Activated naive CD4-positive, alpha-beta T cell treated with anti-CD3 and anti-CD28 coated beads, Interleukin-2, amount 50 U/mL, for 24 hours (primary cell): ENCODE data around the gene AIF1L.
"Not testable (repeated sequence)": the region's sequence is repeated elsewhere in the genome, so short reads cannot be mapped to it uniquely, and the experiment has no call there.

ENCODE experiments used
- H3K27ac Mint-ChIP-seq: one replicate; pipeline ENCODE4 v1.8.0; 2021; ENCODE audit warnings: mild to moderate bottlenecking, mixed read lengths
- H3K27me3 Mint-ChIP-seq: one replicate; pipeline ENCODE4 v1.8.0; 2021; ENCODE audit warnings: mixed read lengths
- H3K36me3 Mint-ChIP-seq: one replicate; pipeline ENCODE4 v1.8.0; 2021; ENCODE audit warnings: mixed read lengths
- H3K4me1 Mint-ChIP-seq: one replicate; pipeline ENCODE4 v1.8.0; 2021; ENCODE audit warnings: mixed read lengths
- H3K4me3 Mint-ChIP-seq: one replicate; pipeline ENCODE4 v1.8.0; 2021; ENCODE audit warnings: mild to moderate bottlenecking, mixed read lengths
- H3K9me3 Mint-ChIP-seq: one replicate; pipeline ENCODE4 v1.8.0; 2021; ENCODE audit warnings: mixed read lengths

The AIF1L gene

GRCh38 chr9:131149688-131150053, 53.3 kb downstream of the AIF1L start:
- H3K27ac Mint-ChIP-seq: peak overlapping the region; percentile 61
- H3K9me3 Mint-ChIP-seq: no peaks in the 10 kb centered on the region
- H3K4me3 Mint-ChIP-seq: no peak overlapping the region
- peaks cover 28% of the 10 kb centered on the region for H3K4me1 Mint-ChIP-seq
- peaks cover 23% of the 10 kb centered on the region for H3K36me3 Mint-ChIP-seq
- no peaks in the 10 kb centered on the region for H3K27me3 Mint-ChIP-seq

- H3K4me3 Mint-ChIP-seq: no peak overlapping the region
- peaks cover 37% of the 10 kb centered on the region for H3K4me1 Mint-ChIP-seq
- H3K9me3 Mint-ChIP-seq: no peaks in the 10 kb centered on the region
- no peak overlapping the region for H3K27ac Mint-ChIP-seq
- H3K27me3 Mint-ChIP-seq: no peaks in the 10 kb centered on the region
- peaks cover 21% of the 10 kb centered on the region for H3K36me3 Mint-ChIP-seq
Measured at GRCh38 chr9:131153595-131153994, 57.3 kb downstream of the AIF1L start.

GRCh38 chr9:131158673-131159072, 62.3 kb downstream of the AIF1L start:
- not testable (repeated sequence) for H3K4me3 Mint-ChIP-seq, H3K9me3 Mint-ChIP-seq, H3K27ac Mint-ChIP-seq, H3K27me3 Mint-ChIP-seq
- peaks cover 14% of the 10 kb centered on the region for H3K36me3 Mint-ChIP-seq
- H3K4me1 Mint-ChIP-seq: peaks cover 21% of the 10 kb centered on the region

- Mint-ChIP-seq H3K9me3 (no peaks in the 10 kb centered on the region), H3K36me3 (peaks cover 18% of the 10 kb centered on the region), H3K4me3 (no peak overlapping the region), H3K4me1 (peaks cover 5% of the 10 kb centered on the region), H3K27ac (no peak overlapping the region), H3K27me3 (no peaks in the 10 kb centered on the region)
Measured at GRCh38 chr9:131160416-131161112, 64.2 kb downstream of the AIF1L start.

GRCh38 chr9:131161585-131161984, 65.3 kb downstream of the AIF1L start:
- Mint-ChIP-seq H3K4me1 (peaks cover 4% of the 10 kb centered on the region), H3K36me3 (peaks cover 22% of the 10 kb centered on the region), H3K27ac (no peak overlapping the region), H3K4me3 (no peak overlapping the region), H3K27me3 (no peaks in the 10 kb centered on the region), H3K9me3 (no peaks in the 10 kb centered on the region)

- no peaks in the 10 kb centered on the region for H3K27me3 Mint-ChIP-seq
- no peaks in the 10 kb centered on the region for H3K9me3 Mint-ChIP-seq
- H3K4me1 Mint-ChIP-seq: peaks cover 15% of the 10 kb centered on the region
- peaks cover 20% of the 10 kb centered on the region for H3K36me3 Mint-ChIP-seq
- no peak overlapping the region for H3K4me3 Mint-ChIP-seq
- no peak overlapping the region for H3K27ac Mint-ChIP-seq
Measured at GRCh38 chr9:131162886-131163285, 66.6 kb downstream of the AIF1L start.

GRCh38 chr9:131165523-131165922, 69.2 kb downstream of the AIF1L start:
- peaks cover 16% of the 10 kb centered on the region for H3K4me1 Mint-ChIP-seq
- no peak overlapping the region for H3K27ac Mint-ChIP-seq
- peaks cover 23% of the 10 kb centered on the region for H3K36me3 Mint-ChIP-seq
- H3K27me3 Mint-ChIP-seq: no peaks in the 10 kb centered on the region
- no peak overlapping the region for H3K4me3 Mint-ChIP-seq
- H3K9me3 Mint-ChIP-seq: no peaks in the 10 kb centered on the region

- no peaks in the 10 kb centered on the region for H3K9me3 Mint-ChIP-seq
- H3K4me3 Mint-ChIP-seq: no peak overlapping the region
- no peaks in the 10 kb centered on the region for H3K27me3 Mint-ChIP-seq
- no peak overlapping the region for H3K27ac Mint-ChIP-seq
- H3K36me3 Mint-ChIP-seq: peaks cover 28% of the 10 kb centered on the region
- H3K4me1 Mint-ChIP-seq: peaks cover 16% of the 10 kb centered on the region
Measured at GRCh38 chr9:131167146-131167692, 70.9 kb downstream of the AIF1L start.

GRCh38 chr9:131167936-131168335, 71.6 kb downstream of the AIF1L start:
- Mint-ChIP-seq H3K4me3 (no peak overlapping the region), H3K27me3 (no peaks in the 10 kb centered on the region), H3K36me3 (peaks cover 26% of the 10 kb centered on the region), H3K27ac (no peak overlapping the region), H3K4me1 (peaks cover 16% of the 10 kb centered on the region), H3K9me3 (no peaks in the 10 kb centered on the region)

GRCh38 chr9:131169563-131170240, 73.4 kb downstream of the AIF1L start:
- Mint-ChIP-seq H3K9me3 (no peaks in the 10 kb centered on the region), H3K36me3 (peaks cover 19% of the 10 kb centered on the region), H3K27ac (no peak overlapping the region), H3K4me1 (peaks cover 16% of the 10 kb centered on the region), H3K4me3 (no peak overlapping the region), H3K27me3 (no peaks in the 10 kb centered on the region)
